Neural cell (in vitro differentiated cells): ENCODE measurements around the gene GRIN3B. TPM values are rescaled to one million over a fixed set of nuclear protein-coding genes. Genes with fewer than 3 reads are reported as not detected.

Experiments
- H2AFZ ChIP-seq: fragments of 200-600, 300-800 bp; sonication (generic), shearing (Covaris generic); 2 replicates; pipeline ENCODE4 v1.6.0; 2014; ENCODE audit warnings: low read depth, mild to moderate bottlenecking, antibody characterized with exemption, low read length, moderate library complexity
- H3F3A ChIP-seq: fragments of 200-600 bp; shearing (Covaris generic); 2 replicates; pipeline ENCODE4 v1.6.1; 2016; ENCODE audit warnings: mild to moderate bottlenecking, moderate library complexity, mixed read lengths, antibody characterized with exemption, low read length; ENCODE audit not compliant: insufficient read depth, poor library complexity, severe bottlenecking
- H3K27ac ChIP-seq: fragments of 200-600, 300-800 bp; sonication (generic), shearing (Covaris generic); 2 replicates; pipeline ENCODE4 v1.5.1; 2014; ENCODE audit warnings: mild to moderate bottlenecking, low read length, moderate library complexity
- H3K27me3 ChIP-seq: fragments of 300-800, 200-600 bp; sonication (generic), shearing (Covaris generic); 2 replicates; pipeline ENCODE4 v1.6.0; 2014; ENCODE audit warnings: mild to moderate bottlenecking, low read depth, low read length, moderate library complexity; ENCODE audit not compliant: insufficient read depth
- H3K36me3 ChIP-seq: fragments of 300-800, 200-600 bp; sonication (generic), shearing (Covaris generic); 2 replicates; pipeline ENCODE4 v1.5.1; 2014; ENCODE audit warnings: mild to moderate bottlenecking, antibody characterized with exemption, low read length, moderate library complexity; ENCODE audit not compliant: insufficient read depth
- H3K4me2 ChIP-seq: fragments of 300-800, 200-600 bp; sonication (generic), shearing (Covaris generic); 2 replicates; pipeline ENCODE4 v1.6.0; 2014; ENCODE audit warnings: mild to moderate bottlenecking, low read length
- H3K4me3 ChIP-seq: fragments of 300-800, 200-600 bp; sonication (generic), shearing (Covaris generic); 2 replicates; pipeline ENCODE4 v1.5.1; 2014; ENCODE audit warnings: mild to moderate bottlenecking, low read length, moderate library complexity
- H3K79me2 ChIP-seq: fragments of 200-600 bp; shearing (Covaris generic); replicated peaks from 2 replicates; pipeline ENCODE4 v1.6.0; 2014; ENCODE audit warnings: mild to moderate bottlenecking, low read length, moderate library complexity; ENCODE audit not compliant: insufficient read depth
- H3K9ac ChIP-seq: fragments of 300-800, 200-600 bp; sonication (generic), shearing (Covaris generic); 2 replicates; pipeline ENCODE4 v1.6.1; 2016; ENCODE audit warnings: mild to moderate bottlenecking, low read length, mixed read lengths
- H3K9me2 ChIP-seq: fragments of 200-600 bp; shearing (Covaris generic); 2 replicates; pipeline ENCODE4 v1.6.1; 2016; ENCODE audit warnings: mild to moderate bottlenecking, low read length, mixed read lengths; ENCODE audit not compliant: insufficient read depth
- H3K9me3 ChIP-seq: fragments of 200-600, 300-800 bp; sonication (generic), shearing (Covaris generic); 2 replicates; pipeline ENCODE4 v1.6.1; 2016; ENCODE audit warnings: mild to moderate bottlenecking, mixed run types, low read length, moderate library complexity, mixed read lengths
- H4K20me1 ChIP-seq: fragments of 200-600 bp; shearing (Covaris generic); 2 replicates; pipeline ENCODE4 v1.6.1; 2016; ENCODE audit warnings: mild to moderate bottlenecking, mixed run types; ENCODE audit not compliant: insufficient read depth
- EP300 ChIP-seq: fragments of 450-650 bp; conservative IDR thresholded peaks from 2 replicates; pipeline ENCODE4 v1.6.1; 2014; ENCODE audit warnings: antibody characterized with exemption, mild to moderate bottlenecking, moderate library complexity; ENCODE audit not compliant: poor library complexity, severe bottlenecking
- EZH2 ChIP-seq: fragments of 200-600, 300-800 bp; shearing (Covaris generic), sonication (generic); IDR thresholded peaks from 2 replicates; pipeline ENCODE4 v1.6.1; 2014; ENCODE audit warnings: antibody characterized with exemption, low read length, borderline replicate concordance, mild to moderate bottlenecking; ENCODE audit not compliant: insufficient read depth, poor library complexity, severe bottlenecking
- MXI1 ChIP-seq: fragments of 450-650 bp; conservative IDR thresholded peaks from 2 replicates; pipeline ENCODE4 v1.6.1; 2014; ENCODE audit warnings: antibody characterized with exemption, mild to moderate bottlenecking; ENCODE audit not compliant: poor library complexity, severe bottlenecking
- POLR2AphosphoS5 ChIP-seq: IDR thresholded peaks from 2 replicates; pipeline ENCODE4 v1.6.1; 2012
- RAD21 ChIP-seq: fragments of 450-650 bp; conservative IDR thresholded peaks from 2 replicates; pipeline ENCODE4 v1.6.1; 2014; ENCODE audit warnings: antibody characterized with exemption, mild to moderate bottlenecking, moderate library complexity
- SMC3 ChIP-seq: fragments of 450-650 bp; conservative IDR thresholded peaks from 2 replicates; pipeline ENCODE4 v1.6.1; 2014; ENCODE audit warnings: antibody characterized with exemption, mild to moderate bottlenecking, moderate library complexity; ENCODE audit not compliant: poor library complexity
- TAF1 ChIP-seq: IDR thresholded peaks from 2 replicates; pipeline ENCODE4 v1.6.1; 2012; ENCODE audit warnings: low read depth
- polyA plus RNA-seq: library from polyadenylated mRNA; depleted of rRNA; stranded (reverse); fragments of >200 nt; gene quantifications from 2 replicates; pipeline ENCODE4 v1.2.3, GENCODE V29; 2014
- TF ChIP-seq, protein P1 (sequence below): fragments of 450-650 bp; IDR thresholded peaks from 2 replicates; pipeline ENCODE4 v1.5.1; 2014; ENCODE audit warnings: antibody characterized with exemption, mild to moderate bottlenecking, moderate library complexity; ENCODE audit not compliant: poor library complexity, severe bottlenecking
- TF ChIP-seq, protein P2 (sequence below): IDR thresholded peaks from 2 replicates; pipeline ENCODE4 v1.6.1; 2012; ENCODE audit warnings: borderline replicate concordance

Gene GRIN3B
- polyA plus RNA-seq, 1 donor from 2014 or later: 0.46 TPM

DNA sequence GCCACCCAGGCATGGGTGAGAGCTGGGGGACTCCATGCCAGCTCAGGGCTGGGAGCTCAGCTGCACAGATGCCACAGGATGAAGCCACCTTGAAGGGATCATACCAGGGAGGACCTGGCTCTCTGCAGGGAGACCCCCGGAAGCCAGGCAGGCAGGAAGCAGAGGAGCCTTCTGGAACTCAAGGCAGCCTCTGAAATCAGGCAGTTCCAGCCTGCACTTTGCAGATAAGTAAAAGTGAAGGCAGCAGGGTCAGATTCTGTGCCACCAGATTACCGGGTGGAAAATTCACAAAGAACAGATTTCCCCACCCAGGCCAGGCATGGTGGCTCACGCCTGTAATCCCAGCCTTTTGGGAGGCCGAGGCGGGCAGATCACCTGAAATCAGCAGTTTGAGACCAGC is 18.2 kb downstream of the GRIN3B start:
- TF ChIP-seq EZH2 (no peak), RAD21 (no peak), MXI1 (no peak), SMC3 (no peak), POLR2AphosphoS5 (no peak), TAF1 (no peak), EP300 (no peak)
- TF ChIP-seq, protein P1, sequence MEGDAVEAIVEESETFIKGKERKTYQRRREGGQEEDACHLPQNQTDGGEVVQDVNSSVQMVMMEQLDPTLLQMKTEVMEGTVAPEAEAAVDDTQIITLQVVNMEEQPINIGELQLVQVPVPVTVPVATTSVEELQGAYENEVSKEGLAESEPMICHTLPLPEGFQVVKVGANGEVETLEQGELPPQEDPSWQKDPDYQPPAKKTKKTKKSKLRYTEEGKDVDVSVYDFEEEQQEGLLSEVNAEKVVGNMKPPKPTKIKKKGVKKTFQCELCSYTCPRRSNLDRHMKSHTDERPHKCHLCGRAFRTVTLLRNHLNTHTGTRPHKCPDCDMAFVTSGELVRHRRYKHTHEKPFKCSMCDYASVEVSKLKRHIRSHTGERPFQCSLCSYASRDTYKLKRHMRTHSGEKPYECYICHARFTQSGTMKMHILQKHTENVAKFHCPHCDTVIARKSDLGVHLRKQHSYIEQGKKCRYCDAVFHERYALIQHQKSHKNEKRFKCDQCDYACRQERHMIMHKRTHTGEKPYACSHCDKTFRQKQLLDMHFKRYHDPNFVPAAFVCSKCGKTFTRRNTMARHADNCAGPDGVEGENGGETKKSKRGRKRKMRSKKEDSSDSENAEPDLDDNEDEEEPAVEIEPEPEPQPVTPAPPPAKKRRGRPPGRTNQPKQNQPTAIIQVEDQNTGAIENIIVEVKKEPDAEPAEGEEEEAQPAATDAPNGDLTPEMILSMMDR: no peak
- TF ChIP-seq, protein P2, sequence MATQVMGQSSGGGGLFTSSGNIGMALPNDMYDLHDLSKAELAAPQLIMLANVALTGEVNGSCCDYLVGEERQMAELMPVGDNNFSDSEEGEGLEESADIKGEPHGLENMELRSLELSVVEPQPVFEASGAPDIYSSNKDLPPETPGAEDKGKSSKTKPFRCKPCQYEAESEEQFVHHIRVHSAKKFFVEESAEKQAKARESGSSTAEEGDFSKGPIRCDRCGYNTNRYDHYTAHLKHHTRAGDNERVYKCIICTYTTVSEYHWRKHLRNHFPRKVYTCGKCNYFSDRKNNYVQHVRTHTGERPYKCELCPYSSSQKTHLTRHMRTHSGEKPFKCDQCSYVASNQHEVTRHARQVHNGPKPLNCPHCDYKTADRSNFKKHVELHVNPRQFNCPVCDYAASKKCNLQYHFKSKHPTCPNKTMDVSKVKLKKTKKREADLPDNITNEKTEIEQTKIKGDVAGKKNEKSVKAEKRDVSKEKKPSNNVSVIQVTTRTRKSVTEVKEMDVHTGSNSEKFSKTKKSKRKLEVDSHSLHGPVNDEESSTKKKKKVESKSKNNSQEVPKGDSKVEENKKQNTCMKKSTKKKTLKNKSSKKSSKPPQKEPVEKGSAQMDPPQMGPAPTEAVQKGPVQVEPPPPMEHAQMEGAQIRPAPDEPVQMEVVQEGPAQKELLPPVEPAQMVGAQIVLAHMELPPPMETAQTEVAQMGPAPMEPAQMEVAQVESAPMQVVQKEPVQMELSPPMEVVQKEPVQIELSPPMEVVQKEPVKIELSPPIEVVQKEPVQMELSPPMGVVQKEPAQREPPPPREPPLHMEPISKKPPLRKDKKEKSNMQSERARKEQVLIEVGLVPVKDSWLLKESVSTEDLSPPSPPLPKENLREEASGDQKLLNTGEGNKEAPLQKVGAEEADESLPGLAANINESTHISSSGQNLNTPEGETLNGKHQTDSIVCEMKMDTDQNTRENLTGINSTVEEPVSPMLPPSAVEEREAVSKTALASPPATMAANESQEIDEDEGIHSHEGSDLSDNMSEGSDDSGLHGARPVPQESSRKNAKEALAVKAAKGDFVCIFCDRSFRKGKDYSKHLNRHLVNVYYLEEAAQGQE: no peak
- Histone ChIP-seq H3K79me2 (peaks cover 43% of the 10 kb centered on the region), H3K36me3 (no peaks in the 10 kb centered on the region), H3K9me3 (no peaks in the 10 kb centered on the region), H3K27me3 (no peaks in the 10 kb centered on the region), H3F3A (no peaks in the 10 kb centered on the region), H3K4me3 (peak overlapping the region; percentile 16), H3K9me2 (no peaks in the 10 kb centered on the region), H3K27ac (no peak overlapping the region), H2AFZ (no peak overlapping the region), H3K4me2 (no peak overlapping the region), H3K9ac (peak overlapping the region; percentile 16), H4K20me1 (peaks cover 12% of the 10 kb centered on the region)

DNA sequence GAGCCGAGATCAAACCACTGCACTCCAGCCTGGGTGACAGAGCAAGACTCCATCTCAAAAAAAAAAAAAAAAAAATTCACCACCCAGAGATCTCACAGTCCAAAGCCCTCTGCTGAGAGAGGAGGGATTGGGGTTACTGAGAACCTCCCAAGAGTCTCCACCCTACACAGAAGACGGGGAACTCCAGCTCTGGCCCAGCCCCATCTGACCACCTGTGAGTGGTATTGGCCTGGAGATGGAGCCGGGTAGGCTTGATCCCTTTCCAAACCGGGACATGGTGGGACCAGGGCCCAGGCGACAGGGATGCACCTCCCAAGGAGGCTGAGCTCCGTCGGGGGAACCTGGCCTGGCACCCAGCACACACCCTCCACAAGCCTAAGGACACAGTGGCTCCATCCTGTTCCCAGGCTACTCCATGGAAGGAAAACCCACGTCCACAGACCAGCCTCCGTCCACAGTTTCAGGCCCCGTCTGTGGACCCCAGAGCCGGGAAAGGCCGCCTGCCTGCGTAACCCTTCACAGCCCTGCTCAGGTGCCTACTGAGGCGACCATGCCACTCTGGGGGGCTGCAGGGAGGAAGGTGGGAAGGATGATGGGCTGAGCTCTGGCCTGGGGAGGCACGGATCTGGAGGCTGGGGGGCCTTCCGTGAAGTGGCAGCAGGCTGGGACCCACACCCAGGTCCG is 18.9 kb downstream of the GRIN3B start:
- Histone ChIP-seq H3K4me3 (peak overlapping the region; percentile 95), H3K27me3 (no peaks in the 10 kb centered on the region), H3K79me2 (peaks cover 43% of the 10 kb centered on the region), H3K36me3 (no peaks in the 10 kb centered on the region), H3K27ac (no peak overlapping the region), H2AFZ (no peak overlapping the region), H4K20me1 (peaks cover 12% of the 10 kb centered on the region), H3F3A (no peaks in the 10 kb centered on the region), H3K9me2 (no peaks in the 10 kb centered on the region), H3K9me3 (no peaks in the 10 kb centered on the region), H3K4me2 (no peak overlapping the region), H3K9ac (peak overlapping the region; percentile 85)
- TF ChIP-seq POLR2AphosphoS5: no peak
- TF ChIP-seq RAD21: no peak

DNA sequence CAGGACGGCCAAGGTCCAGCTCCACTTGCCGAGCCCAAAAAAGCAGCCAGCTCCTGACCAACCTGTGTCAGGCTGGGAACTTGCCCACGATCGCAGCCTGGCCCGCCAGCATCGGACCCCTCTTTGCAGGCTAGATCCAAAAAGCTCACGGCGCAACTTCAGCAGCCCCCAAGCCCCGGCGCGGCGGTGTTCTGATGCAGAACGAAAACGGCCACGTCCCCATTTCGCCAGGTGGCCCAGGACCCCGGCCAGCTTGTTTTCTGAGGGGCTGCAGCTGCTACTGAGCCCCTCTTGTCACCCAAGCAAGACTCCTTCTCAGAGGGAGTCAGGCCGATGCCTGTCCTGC is 19.4 kb downstream of the GRIN3B start:
- Histone ChIP-seq H3K79me2 (peaks cover 43% of the 10 kb centered on the region), H3K9me3 (no peaks in the 10 kb centered on the region), H3F3A (no peaks in the 10 kb centered on the region), H4K20me1 (peaks cover 12% of the 10 kb centered on the region), H3K36me3 (no peaks in the 10 kb centered on the region), H3K27me3 (no peaks in the 10 kb centered on the region), H3K9me2 (no peaks in the 10 kb centered on the region), H3K27ac (no peak overlapping the region), H3K4me3 (peak overlapping the region; percentile 95), H3K9ac (peak overlapping the region; percentile 85), H3K4me2 (peak overlapping the region; percentile 95), H2AFZ (no peak overlapping the region)
- TF ChIP-seq RAD21 (no peak), EP300 (no peak), SMC3 (no peak), TAF1 (no peak), MXI1 (no peak), POLR2AphosphoS5 (no peak)
- TF ChIP-seq, protein P1: no peak
- TF ChIP-seq, protein P2: no peak
